K562 (cell line): ENCODE results near the gene PTGES3. TPM values are rescaled to one million over a fixed set of nuclear protein-coding genes. Genes with fewer than 3 reads are reported as not detected.

ENCODE experiments used
- ATF7 ChIP-seq: fragments of 450-650 bp; IDR thresholded peaks from 2 replicates; pipeline ENCODE4 v1.7.1; 2014; ENCODE audit warnings: mild to moderate bottlenecking, moderate library complexity
- BRD4 ChIP-seq: fragments of 200-600 bp; sonication (generic); IDR thresholded peaks from 2 replicates; pipeline ENCODE4 v1.6.1; 2017; ENCODE audit warnings: inconsistent platforms
- CCAR2 ChIP-seq: fragments of 200-400 bp; formaldehyde crosslinking; IDR thresholded peaks from 2 replicates; pipeline ENCODE4 v1.6.1; 2017; ENCODE audit warnings: mild to moderate bottlenecking, low read depth, low read length
- DMBX1 ChIP-seq: fragments of 250-450 bp; sonication (Bioruptor Pico); IDR thresholded peaks from 2 replicates; pipeline ENCODE4 v1.8.0; 2022; ENCODE audit warnings: inconsistent platforms, mild to moderate bottlenecking, moderate library complexity, borderline replicate concordance
- EGR1 ChIP-seq: fragments of 450-650 bp; conservative IDR thresholded peaks from 2 replicates; pipeline ENCODE4 v1.6.1; 2017; ENCODE audit warnings: mild to moderate bottlenecking
- HCFC1 ChIP-seq: IDR thresholded peaks from 2 replicates; pipeline ENCODE4 v1.6.1; 2012; ENCODE audit warnings: low read depth, low read length, improper control_type of control experiment
- HDAC3 ChIP-seq: fragments of 450-650 bp; IDR thresholded peaks from 2 replicates; pipeline ENCODE4 v1.6.1; 2018; ENCODE audit warnings: borderline replicate concordance, mild to moderate bottlenecking, moderate library complexity; ENCODE audit not compliant: partially characterized antibody
- KDM4B ChIP-seq, 2 experiments: fragments of 450-650 bp in 1 of 2; sonication (generic) in 1 of 2; IDR thresholded peaks; 2 replicates each; pipeline ENCODE4 v1.6.1; 2016 to 2017; ENCODE audit warnings: borderline replicate concordance in 2 of 2, antibody characterized with exemption in 1 of 2, low read depth in 1 of 2, mild to moderate bottlenecking in 1 of 2
- KLF1 ChIP-seq: fragments of 450-650 bp; IDR thresholded peaks from 2 replicates; pipeline ENCODE4 v1.6.1; 2016; ENCODE audit warnings: missing genetic modification characterization, missing compliant biosample characterization
- MIER1 ChIP-seq: fragments of 450-650 bp; IDR thresholded peaks from 2 replicates; pipeline ENCODE4 v1.6.1; 2016; ENCODE audit warnings: antibody characterized with exemption, mild to moderate bottlenecking, low read depth
- NCOA1 ChIP-seq: fragments of 450-650 bp; IDR thresholded peaks from 2 replicates; pipeline ENCODE4 v1.6.1; 2016; ENCODE audit warnings: low read depth
- NR1H2 ChIP-seq: sonication (generic); formaldehyde crosslinking; IDR thresholded peaks from 2 replicates; pipeline ENCODE4 v1.4.0; 2020; ENCODE audit warnings: mild to moderate bottlenecking, missing genetic modification reagents
- PHF20 ChIP-seq: fragments of 450-650 bp; IDR thresholded peaks from 2 replicates; pipeline ENCODE4 v1.6.1; 2018; ENCODE audit not compliant: partially characterized antibody
- POLR2A ChIP-seq: fragments of 450-650 bp; conservative IDR thresholded peaks from 2 replicates; pipeline ENCODE4 v1.6.1; 2016
- TBL1XR1 ChIP-seq, 2 experiments: IDR thresholded peaks; 2 replicates each; pipeline ENCODE4 v1.6.1; 2012; ENCODE audit warnings: improper control_type of control experiment in 2 of 2, low read length in 2 of 2, mild to moderate bottlenecking in 1 of 2
- ZNF23 ChIP-seq: fragments of 250-450 bp; sonication (Bioruptor Pico); IDR thresholded peaks from 2 replicates; pipeline ENCODE4 v1.4.0; 2020; ENCODE audit warnings: mild to moderate bottlenecking
- ZNF384 ChIP-seq: IDR thresholded peaks from 2 replicates; pipeline ENCODE4 v1.6.1; 2012; ENCODE audit warnings: low read depth, low read length, improper control_type of control experiment
- ZNF57 ChIP-seq: fragments of 450-650 bp; formaldehyde crosslinking; IDR thresholded peaks from 2 replicates; pipeline ENCODE4 v1.4.0; 2020; ENCODE audit warnings: mild to moderate bottlenecking, moderate library complexity
- polyA plus RNA-seq, 8 experiments: library from polyadenylated mRNA; depleted of rRNA in 4 of 8; stranded (reverse) in 5 of 8; unstranded in 3 of 8; fragments of >200 nt; fragmentation: Nextera tagmentation in 2 of 8; fragmentation: Illumina TruSeq in 1 of 8; extraction: Ambion mirVana in 2 of 8; extraction: Trizol in 1 of 8; gene quantifications; 2 replicates each; pipeline versions ENCODE4 v1.2.1 to v1.2.3, GENCODE V29; 2011 to 2014; ENCODE audit warnings: inconsistent platforms in 1 of 8, missing spikeins in 1 of 8
- total RNA-seq, 7 experiments: library from RNA; depleted of rRNA in 6 of 7; stranded (reverse); fragments of >200 nt in 6 of 7; fragmentation: Illumina TruSeq in 2 of 7; extraction: Trizol in 2 of 7; gene quantifications; 2 replicates each; pipeline versions ENCODE4 v1.2.1 to v1.2.3, GENCODE V29; 2011 to 2021; ENCODE audit warnings: low replicate concordance in 1 of 7
- TF ChIP-seq, protein P1 (sequence below): fragments of 450-650 bp; IDR thresholded peaks from 2 replicates; pipeline ENCODE4 v1.6.1; 2018; ENCODE audit not compliant: partially characterized antibody
- TF ChIP-seq, protein P2 (sequence below): fragments of 450-650 bp; formaldehyde crosslinking; IDR thresholded peaks from 2 replicates; pipeline ENCODE4 v1.4.0; 2020; ENCODE audit warnings: mild to moderate bottlenecking, moderate library complexity
- TF ChIP-seq, protein P3 (sequence below): fragments of 450-650 bp; IDR thresholded peaks from one replicate; pipeline ENCODE4 v1.6.1; 2018; ENCODE audit warnings: mild to moderate bottlenecking, moderate library complexity; ENCODE audit not compliant: partially characterized antibody

Gene PTGES3
- total and polyA plus RNA-seq, 9 of the 15 experiments (the other 6 are each of a cell fraction or from before 2014, with no cell fraction given), result 163 to 501 (median 213) TPM

DNA sequence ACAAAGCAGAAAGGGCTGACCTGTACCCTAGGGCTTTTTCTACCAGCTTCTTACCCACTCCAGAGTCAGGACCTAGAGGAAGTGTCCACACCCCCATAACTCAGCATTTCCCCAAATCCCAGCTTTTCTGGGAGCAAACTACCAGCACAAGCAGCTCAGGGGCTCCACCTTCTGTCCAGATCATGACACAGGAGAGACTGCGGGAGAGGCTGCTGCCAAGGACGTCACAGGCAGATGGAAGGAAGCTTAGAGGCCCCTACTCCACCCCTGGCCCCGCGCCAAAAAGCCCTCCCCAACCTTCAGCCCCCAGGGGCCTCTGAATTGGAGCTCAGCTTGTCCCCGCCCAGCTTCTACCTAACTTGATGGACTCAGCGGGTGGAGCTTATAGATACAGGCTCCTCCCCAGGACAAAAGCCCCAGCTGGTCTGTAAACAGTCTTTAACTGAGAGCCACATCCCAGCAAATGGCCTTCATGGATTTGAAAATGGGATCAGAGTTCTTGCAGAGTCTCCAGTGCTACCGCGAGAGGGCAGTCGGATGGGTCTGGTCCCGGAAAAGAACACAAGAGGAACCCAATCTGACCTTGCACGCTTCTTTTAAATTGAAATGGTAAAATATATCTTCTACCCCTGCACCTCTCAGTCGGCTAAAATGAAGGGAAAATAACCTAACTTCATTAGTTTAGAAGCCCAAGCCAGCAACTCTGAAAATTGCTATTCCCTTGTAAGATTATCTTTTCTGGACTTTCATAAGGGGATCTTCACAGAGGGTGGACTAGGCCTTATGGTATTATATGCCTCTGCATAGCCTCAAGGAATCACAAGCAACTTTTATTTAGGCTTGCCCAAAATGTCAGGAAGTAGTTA lies 51.2 kb downstream of the PTGES3 start (continued):
- peak in 1 of 2 experiments; percentile 72; a peak in 2 of 4 replicates for TF ChIP-seq TBL1XR1 (IDR thresholded peaks at IDR 0.05; ENCODE audit: low read length in 2 of 2)
- TF ChIP-seq NCOA1, result no peak
- TF ChIP-seq MIER1, result no peak
- TF ChIP-seq, protein P1, sequence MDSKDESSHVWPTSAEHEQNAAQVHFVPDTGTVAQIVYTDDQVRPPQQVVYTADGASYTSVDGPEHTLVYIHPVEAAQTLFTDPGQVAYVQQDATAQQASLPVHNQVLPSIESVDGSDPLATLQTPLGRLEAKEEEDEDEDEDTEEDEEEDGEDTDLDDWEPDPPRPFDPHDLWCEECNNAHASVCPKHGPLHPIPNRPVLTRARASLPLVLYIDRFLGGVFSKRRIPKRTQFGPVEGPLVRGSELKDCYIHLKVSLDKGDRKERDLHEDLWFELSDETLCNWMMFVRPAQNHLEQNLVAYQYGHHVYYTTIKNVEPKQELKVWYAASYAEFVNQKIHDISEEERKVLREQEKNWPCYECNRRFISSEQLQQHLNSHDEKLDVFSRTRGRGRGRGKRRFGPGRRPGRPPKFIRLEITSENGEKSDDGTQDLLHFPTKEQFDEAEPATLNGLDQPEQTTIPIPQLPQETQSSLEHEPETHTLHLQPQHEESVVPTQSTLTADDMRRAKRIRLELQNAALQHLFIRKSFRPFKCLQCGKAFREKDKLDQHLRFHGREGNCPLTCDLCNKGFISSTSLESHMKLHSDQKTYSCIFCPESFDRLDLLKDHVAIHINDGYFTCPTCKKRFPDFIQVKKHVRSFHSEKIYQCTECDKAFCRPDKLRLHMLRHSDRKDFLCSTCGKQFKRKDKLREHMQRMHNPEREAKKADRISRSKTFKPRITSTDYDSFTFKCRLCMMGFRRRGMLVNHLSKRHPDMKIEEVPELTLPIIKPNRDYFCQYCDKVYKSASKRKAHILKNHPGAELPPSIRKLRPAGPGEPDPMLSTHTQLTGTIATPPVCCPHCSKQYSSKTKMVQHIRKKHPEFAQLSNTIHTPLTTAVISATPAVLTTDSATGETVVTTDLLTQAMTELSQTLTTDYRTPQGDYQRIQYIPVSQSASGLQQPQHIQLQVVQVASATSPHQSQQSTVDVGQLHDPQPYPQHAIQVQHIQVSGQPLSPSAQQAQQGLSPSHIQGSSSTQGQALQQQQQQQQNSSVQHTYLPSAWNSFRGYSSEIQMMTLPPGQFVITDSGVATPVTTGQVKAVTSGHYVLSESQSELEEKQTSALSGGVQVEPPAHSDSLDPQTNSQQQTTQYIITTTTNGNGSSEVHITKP, result peak; percentile 21
- peak; percentile 24 for TF ChIP-seq HDAC3
- TF ChIP-seq PHF20, result no peak
- no peak for TF ChIP-seq NR1H2
- no peak for TF ChIP-seq EGR1
- no peak for TF ChIP-seq KLF1
- TF ChIP-seq ZNF57 (CRISPR knock-in tag), result peak; percentile 57; the same call in 1 of the 2 replicates
- TF ChIP-seq DMBX1 (CRISPR knock-in tag), result peak; percentile 9; the same call in 1 of the 2 replicates
- no peak for TF ChIP-seq ZNF23 (CRISPR knock-in tag)
- no peak; the same call in 1 of the 2 replicates for TF ChIP-seq ZNF384
- TF ChIP-seq, protein P2, sequence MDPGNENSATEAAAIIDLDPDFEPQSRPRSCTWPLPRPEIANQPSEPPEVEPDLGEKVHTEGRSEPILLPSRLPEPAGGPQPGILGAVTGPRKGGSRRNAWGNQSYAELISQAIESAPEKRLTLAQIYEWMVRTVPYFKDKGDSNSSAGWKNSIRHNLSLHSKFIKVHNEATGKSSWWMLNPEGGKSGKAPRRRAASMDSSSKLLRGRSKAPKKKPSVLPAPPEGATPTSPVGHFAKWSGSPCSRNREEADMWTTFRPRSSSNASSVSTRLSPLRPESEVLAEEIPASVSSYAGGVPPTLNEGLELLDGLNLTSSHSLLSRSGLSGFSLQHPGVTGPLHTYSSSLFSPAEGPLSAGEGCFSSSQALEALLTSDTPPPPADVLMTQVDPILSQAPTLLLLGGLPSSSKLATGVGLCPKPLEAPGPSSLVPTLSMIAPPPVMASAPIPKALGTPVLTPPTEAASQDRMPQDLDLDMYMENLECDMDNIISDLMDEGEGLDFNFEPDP (CRISPR knock-in tag), result no peak
- TF ChIP-seq CCAR2, result no peak
- TF ChIP-seq POLR2A, result peak; percentile 76
- TF ChIP-seq, protein P3, sequence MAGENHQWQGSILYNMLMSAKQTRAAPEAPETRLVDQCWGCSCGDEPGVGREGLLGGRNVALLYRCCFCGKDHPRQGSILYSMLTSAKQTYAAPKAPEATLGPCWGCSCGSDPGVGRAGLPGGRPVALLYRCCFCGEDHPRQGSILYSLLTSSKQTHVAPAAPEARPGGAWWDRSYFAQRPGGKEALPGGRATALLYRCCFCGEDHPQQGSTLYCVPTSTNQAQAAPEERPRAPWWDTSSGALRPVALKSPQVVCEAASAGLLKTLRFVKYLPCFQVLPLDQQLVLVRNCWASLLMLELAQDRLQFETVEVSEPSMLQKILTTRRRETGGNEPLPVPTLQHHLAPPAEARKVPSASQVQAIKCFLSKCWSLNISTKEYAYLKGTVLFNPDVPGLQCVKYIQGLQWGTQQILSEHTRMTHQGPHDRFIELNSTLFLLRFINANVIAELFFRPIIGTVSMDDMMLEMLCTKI, result no peak
- no peak for TF ChIP-seq BRD4
- TF ChIP-seq ATF7, result peak; percentile 95
- no peak for TF ChIP-seq KDM4B (IDR thresholded peaks at IDR 0.05; ENCODE audit: borderline replicate concordance in 2 of 2, low read depth in 1 of 2)
- peak; percentile 55; the same call in 1 of the 2 replicates for TF ChIP-seq HCFC1
